CD14-positive monocyte (primary cell): ENCODE data around the gene ADAR. TPM values are rescaled to one million over a fixed set of nuclear protein-coding genes. Genes with fewer than 3 reads are reported as not detected.

Experiments used
- DNase-seq, 3 donors: peaks; one replicate each; pipeline ENCODE4 v3.0.0-alpha.2; 2011 to 2022
- H2AFZ ChIP-seq: 2 replicates; pipeline ENCODE4 v1.6.0; 2012; ENCODE audit warnings: mild to moderate bottlenecking, low read depth, low read length, inconsistent platforms; ENCODE audit not compliant: insufficient read depth, poor library complexity, severe bottlenecking
- H3K27ac ChIP-seq, 2 donors: 1 replicate in 1 of 2; 2 replicates in 1 of 2; pipeline ENCODE4 v1.5.1; 2012 to 2013; ENCODE audit warnings: low read length in 2 of 2, control low read depth in 1 of 2, inconsistent platforms in 1 of 2, low read depth in 1 of 2, mild to moderate bottlenecking in 1 of 2
- H3K27me3 ChIP-seq, 2 donors: one replicate each; pipeline versions ENCODE4 v1.6.0 to v1.6.1; 2011 to 2013; ENCODE audit warnings: low read length in 2 of 2; ENCODE audit not compliant: control insufficient read depth in 2 of 2, insufficient read depth in 2 of 2
- H3K36me3 ChIP-seq, 2 donors: replicated peaks in 1 of 2; 1 replicate in 1 of 2; 2 replicates in 1 of 2; pipeline versions ENCODE4 v1.5.1 to v1.6.1; 2012 to 2013; ENCODE audit warnings: low read length in 2 of 2, control low read depth in 1 of 2, inconsistent platforms in 1 of 2, mild to moderate bottlenecking in 1 of 2; ENCODE audit not compliant: insufficient read depth in 2 of 2, control insufficient read depth in 1 of 2
- H3K4me1 ChIP-seq, 2 donors: 1 replicate in 1 of 2; 2 replicates in 1 of 2; pipeline versions ENCODE4 v1.5.1 to v1.6.1; 2012 to 2013; ENCODE audit warnings: low read length in 2 of 2, control low read depth in 1 of 2, inconsistent platforms in 1 of 2, mild to moderate bottlenecking in 1 of 2, moderate library complexity in 1 of 2; ENCODE audit not compliant: insufficient read depth in 2 of 2, control insufficient read depth in 1 of 2
- H3K4me2 ChIP-seq: replicated peaks from 2 replicates; pipeline ENCODE3; 2012; ENCODE audit warnings: low read length, moderate library complexity, mild to moderate bottlenecking; ENCODE audit not compliant: poor library complexity, severe bottlenecking; ENCODE audit errors: extremely low read depth
- H3K4me3 ChIP-seq, 3 experiments: fragments of 200-600 bp in 1 of 3; sonication (generic) in 1 of 3; replicated peaks in 1 of 3; 1 replicate in 2 of 3; 2 replicates in 1 of 3; pipeline ENCODE4 v1.5.1; 2011 to 2013; ENCODE audit warnings: low read length in 3 of 3, mild to moderate bottlenecking in 3 of 3, control low read depth in 2 of 3, low read depth in 2 of 3, inconsistent platforms in 1 of 3, moderate library complexity in 1 of 3
- H3K79me2 ChIP-seq: 2 replicates; pipeline ENCODE4 v1.6.0; 2012; ENCODE audit warnings: mild to moderate bottlenecking, control low read depth, inconsistent platforms, low read length, moderate library complexity; ENCODE audit not compliant: insufficient read depth
- H3K9ac ChIP-seq: 2 replicates; pipeline ENCODE4 v1.6.0; 2017; ENCODE audit warnings: low read length, mild to moderate bottlenecking; ENCODE audit not compliant: insufficient read depth, poor library complexity, severe bottlenecking
- H3K9me3 ChIP-seq, 2 donors: replicated peaks in 1 of 2; 1 replicate in 1 of 2; 2 replicates in 1 of 2; pipeline versions ENCODE4 v1.5.1 to v1.6.1; 2012 to 2013; ENCODE audit warnings: low read length in 2 of 2, control low read depth in 1 of 2; ENCODE audit not compliant: control insufficient read depth in 1 of 2, insufficient read depth in 1 of 2
- H4K20me1 ChIP-seq: 2 replicates; pipeline ENCODE4 v1.6.0; 2012; ENCODE audit warnings: mild to moderate bottlenecking, low read length, control low read depth, moderate library complexity; ENCODE audit not compliant: insufficient read depth
- H3K27ac Mint-ChIP-seq, 7 donors: one replicate each; pipeline ENCODE4 v1.8.0; 2020; ENCODE audit warnings: mild to moderate bottlenecking in 7 of 7, mixed read lengths in 7 of 7, moderate library complexity in 6 of 7, inconsistent platforms in 2 of 7
- H3K27me3 Mint-ChIP-seq, 3 donors: one replicate each; pipeline ENCODE4 v1.8.0; 2021 to 2022; ENCODE audit warnings: low read depth in 3 of 3, mild to moderate bottlenecking in 3 of 3, mixed read lengths in 3 of 3, moderate library complexity in 3 of 3, inconsistent platforms in 1 of 3
- H3K36me3 Mint-ChIP-seq, 2 donors: one replicate each; pipeline ENCODE4 v1.8.0; 2020; ENCODE audit warnings: mixed read lengths in 2 of 2, inconsistent platforms in 1 of 2, mild to moderate bottlenecking in 1 of 2
- H3K4me1 Mint-ChIP-seq: one replicate; pipeline ENCODE4 v1.8.0; 2020; ENCODE audit warnings: mild to moderate bottlenecking, mixed read lengths
- H3K4me3 Mint-ChIP-seq, 2 donors: one replicate each; pipeline ENCODE4 v1.8.0; 2020; ENCODE audit warnings: mild to moderate bottlenecking in 2 of 2, mixed read lengths in 2 of 2, moderate library complexity in 1 of 2
- H3K9me3 Mint-ChIP-seq, 7 donors: one replicate each; pipeline ENCODE4 v1.8.0; 2020 to 2022; ENCODE audit warnings: mixed read lengths in 7 of 7, mild to moderate bottlenecking in 6 of 7, moderate library complexity in 6 of 7, inconsistent platforms in 2 of 7
- WGBS: methylation state at CpG from one replicate; pipeline ENCODE4 v1.1.5; 2013; ENCODE audit warnings: missing lambda C conversion rate; ENCODE audit not compliant: insufficient coverage; 5-methylcytosine and 5-hydroxymethylcytosine counted together
- intact Hi-C, 2 donors: fragments of 100-400 bp; cut with micrococcal nuclease; formaldehyde crosslinking; loops; one replicate each; pipeline versions ENCODE4 v1.15.0 to v1.15.1; 2023
- polyA plus RNA-seq, 3 donors: library from polyadenylated mRNA; depleted of rRNA in 1 of 3; unstranded in 2 of 3; stranded (reverse) in 1 of 3; fragments of 300-500 nt in 2 of 3; fragments of >200 nt in 1 of 3; fragmentation: Illumina TruSeq in 2 of 3; gene quantifications; 1 replicate in 2 of 3; 2 replicates in 1 of 3; pipeline ENCODE4 v1.2.3, GENCODE V29; 2012 to 2021
- TF ChIP-seq, protein P1 (sequence below): fragments of 200-600 bp; IDR thresholded peaks from one replicate; pipeline ENCODE4 v1.8.0; 2022; ENCODE audit warnings: antibody characterized with exemption, mild to moderate bottlenecking

ADAR gene
- polyA plus RNA-seq, 3 donors, result 57.3 to 100 (median 91.6) TPM

DNA sequence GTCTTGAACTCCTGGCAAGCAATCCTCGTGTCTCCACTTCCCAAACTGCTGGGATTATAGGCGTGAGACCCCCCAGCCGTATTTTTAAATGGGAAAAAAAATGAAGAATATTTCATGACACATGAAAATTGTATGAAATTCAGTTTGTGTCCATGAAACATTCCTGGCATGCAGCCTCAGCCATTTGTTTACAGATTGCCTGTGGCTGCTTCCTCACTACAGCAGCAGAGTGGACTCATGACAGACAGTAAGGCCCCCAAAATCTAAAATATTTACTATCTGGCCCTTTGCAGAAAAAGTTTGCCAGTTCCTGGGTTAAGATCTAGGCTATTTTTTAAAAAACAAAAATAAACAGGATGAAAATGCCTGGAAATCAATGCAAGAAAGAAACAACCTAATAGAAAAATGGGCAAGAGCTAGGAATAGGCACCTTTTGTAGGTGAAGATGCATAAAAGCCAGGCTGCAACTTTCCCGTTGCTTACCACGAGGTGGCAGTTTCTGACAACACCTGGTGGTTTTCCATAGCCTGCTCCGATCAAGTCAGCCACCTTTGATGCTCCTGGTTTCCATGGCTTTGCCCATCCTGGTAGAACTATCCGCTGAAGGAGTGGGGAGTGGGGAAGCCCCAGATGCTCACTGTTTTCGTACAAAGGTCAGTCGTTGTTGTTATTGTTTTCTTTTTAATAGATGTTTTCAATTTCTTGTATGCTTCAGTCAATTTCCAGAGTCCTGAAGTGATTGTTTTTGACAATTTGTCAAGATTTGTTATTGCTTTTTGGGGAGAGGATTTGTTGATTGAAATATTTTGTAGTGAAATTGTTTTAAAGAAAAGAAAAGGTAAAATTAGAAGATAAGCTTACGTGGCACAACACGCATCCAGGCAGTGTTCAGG, 73.8 kb downstream of the ADAR start:
- 82% methylated on average over 5 of the region's 11 CpGs for WGBS

More for the DNA sequence above, 73.8 kb downstream of the ADAR start:
- Histone ChIP-seq H3K36me3 (no peaks in the 10 kb centered on the region), H2AFZ (no peak overlapping the region), H3K9ac (no peak overlapping the region), H3K27me3 (no peaks in the 10 kb centered on the region), H3K4me3 (no peak overlapping the region), H3K27ac (no peak overlapping the region), H3K4me2 (no peak overlapping the region), H4K20me1 (no peaks in the 10 kb centered on the region), H3K4me1 (no peaks in the 10 kb centered on the region), H3K79me2 (no peaks in the 10 kb centered on the region), H3K9me3 (no peaks in the 10 kb centered on the region)
- H3K4me1 Mint-ChIP-seq, result no peaks in the 10 kb centered on the region
- DNase-seq, result no peak
- no peaks in the 10 kb centered on the region for H3K36me3 Mint-ChIP-seq
- peaks cover 3 to 10% (median 6%) of the 10 kb centered on the region in 3 donors for H3K27me3 Mint-ChIP-seq
- TF ChIP-seq, protein P1, sequence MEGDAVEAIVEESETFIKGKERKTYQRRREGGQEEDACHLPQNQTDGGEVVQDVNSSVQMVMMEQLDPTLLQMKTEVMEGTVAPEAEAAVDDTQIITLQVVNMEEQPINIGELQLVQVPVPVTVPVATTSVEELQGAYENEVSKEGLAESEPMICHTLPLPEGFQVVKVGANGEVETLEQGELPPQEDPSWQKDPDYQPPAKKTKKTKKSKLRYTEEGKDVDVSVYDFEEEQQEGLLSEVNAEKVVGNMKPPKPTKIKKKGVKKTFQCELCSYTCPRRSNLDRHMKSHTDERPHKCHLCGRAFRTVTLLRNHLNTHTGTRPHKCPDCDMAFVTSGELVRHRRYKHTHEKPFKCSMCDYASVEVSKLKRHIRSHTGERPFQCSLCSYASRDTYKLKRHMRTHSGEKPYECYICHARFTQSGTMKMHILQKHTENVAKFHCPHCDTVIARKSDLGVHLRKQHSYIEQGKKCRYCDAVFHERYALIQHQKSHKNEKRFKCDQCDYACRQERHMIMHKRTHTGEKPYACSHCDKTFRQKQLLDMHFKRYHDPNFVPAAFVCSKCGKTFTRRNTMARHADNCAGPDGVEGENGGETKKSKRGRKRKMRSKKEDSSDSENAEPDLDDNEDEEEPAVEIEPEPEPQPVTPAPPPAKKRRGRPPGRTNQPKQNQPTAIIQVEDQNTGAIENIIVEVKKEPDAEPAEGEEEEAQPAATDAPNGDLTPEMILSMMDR, result no peak
- intact Hi-C loops, result no loop called here
- H3K9me3 Mint-ChIP-seq, result peaks cover 3 to 9% (median 4%) of the 10 kb centered on the region in 7 donors
- H3K4me3 Mint-ChIP-seq, result no peak overlapping the region
- H3K27ac Mint-ChIP-seq, result no peak overlapping the region

Other genes with a start within 250 kb of the ADAR start
- gene IL6R, start 202.8 kb downstream of the ADAR start, polyA plus RNA-seq, result 10 to 100 TPM; 56.4 to 81.7 (median 62.1) TPM
- not detected for gene TDRD10, start 106.0 kb downstream of the ADAR start, polyA plus RNA-seq
- gene SHE, start 105.8 kb downstream of the ADAR start, polyA plus RNA-seq, result not detected
- gene UBE2Q1, start 49.5 kb downstream of the ADAR start, polyA plus RNA-seq, result 10 to 100 TPM in 1 of 3 donors, 1 to 10 TPM in 2; 6.4 to 22.6 (median 8.4) TPM
- gene CHRNB2, start 40.4 kb downstream of the ADAR start, polyA plus RNA-seq, result under 1 TPM in 1 of 3 donors, not detected in 2; 0.05 TPM